ENCODE results near the gene TMEM167B. TPM values are rescaled to one million over a fixed set of nuclear protein-coding genes. Genes with fewer than 3 reads are reported as not detected.

TMEM167B gene
- total RNA-seq, 1 donor from 2014 or later: 40.3 TPM

- DNase-seq (ENCODE audit: low spot score): no peak
- Mint-ChIP-seq H3K27me3 (ENCODE audit: low read depth) (no peaks in the 10 kb centered on the region), H3K27ac (ENCODE audit: unreplicated experiment) (peak overlapping the region; percentile 97), H3K4me3 (ENCODE audit: unreplicated experiment) (peak overlapping the region; percentile 77), H3K4me1 (ENCODE audit: low read depth) (peaks cover 39% of the 10 kb centered on the region), H3K36me3 (ENCODE audit: low read depth) (peaks cover 13% of the 10 kb centered on the region), H3K9me3 (ENCODE audit: low read depth) (no peaks in the 10 kb centered on the region)
- no peak for TF ChIP-seq CTCF (IDR thresholded peaks at IDR 0.05)
These were observed 1.3 kb downstream of the TMEM167B start for GRCh38 chr1:109091839-109092193.

- Mint-ChIP-seq H3K36me3 (ENCODE audit: low read depth) (peaks cover 13% of the 10 kb centered on the region), H3K27me3 (ENCODE audit: low read depth) (no peaks in the 10 kb centered on the region), H3K27ac (ENCODE audit: unreplicated experiment) (peak overlapping the region; percentile 22), H3K4me3 (ENCODE audit: unreplicated experiment) (no peak overlapping the region), H3K4me1 (ENCODE audit: low read depth) (peaks cover 36% of the 10 kb centered on the region), H3K9me3 (ENCODE audit: low read depth) (no peaks in the 10 kb centered on the region)
- DNase-seq (ENCODE audit: low spot score): no peak
- no peak for TF ChIP-seq CTCF (IDR thresholded peaks at IDR 0.05)
These were observed 3.8 kb downstream of the TMEM167B start for GRCh38 chr1:109094377-109094803.

- Mint-ChIP-seq H3K36me3 (ENCODE audit: low read depth) (peaks cover 13% of the 10 kb centered on the region), H3K9me3 (ENCODE audit: low read depth) (no peaks in the 10 kb centered on the region), H3K4me1 (ENCODE audit: low read depth) (peaks cover 31% of the 10 kb centered on the region), H3K4me3 (ENCODE audit: unreplicated experiment) (no peak overlapping the region), H3K27me3 (ENCODE audit: low read depth) (no peaks in the 10 kb centered on the region), H3K27ac (ENCODE audit: unreplicated experiment) (peak overlapping the region; percentile 22)
- no peak for TF ChIP-seq CTCF (IDR thresholded peaks at IDR 0.05)
- no peak for DNase-seq (ENCODE audit: low spot score)
These were observed 4.3 kb downstream of the TMEM167B start for GRCh38 chr1:109094871-109095270.

GRCh38 chr1:109095631-109096030, 5.1 kb downstream of the TMEM167B start:
- no peak for DNase-seq (ENCODE audit: low spot score)

GRCh38 chr1:109096120-109096519, 5.6 kb downstream of the TMEM167B start:
- no peaks in the 10 kb centered on the region for H3K27me3 Mint-ChIP-seq (ENCODE audit: low read depth)
- peaks cover 15% of the 10 kb centered on the region for H3K36me3 Mint-ChIP-seq (ENCODE audit: low read depth)
- DNase-seq (ENCODE audit: low spot score): no peak
- no peak for TF ChIP-seq CTCF (IDR thresholded peaks at IDR 0.05)
- H3K4me1 Mint-ChIP-seq (ENCODE audit: low read depth): peaks cover 28% of the 10 kb centered on the region
- H3K9me3 Mint-ChIP-seq (ENCODE audit: low read depth): no peaks in the 10 kb centered on the region
- H3K27ac Mint-ChIP-seq (ENCODE audit: unreplicated experiment): no peak overlapping the region
- H3K4me3 Mint-ChIP-seq (ENCODE audit: unreplicated experiment): no peak overlapping the region

More at GRCh38 chr1:109095631-109096030, 5.1 kb downstream of the TMEM167B start:
- TF ChIP-seq CTCF (IDR thresholded peaks at IDR 0.05): no peak
- peaks cover 15% of the 10 kb centered on the region for H3K36me3 Mint-ChIP-seq (ENCODE audit: low read depth)
- no peaks in the 10 kb centered on the region for H3K27me3 Mint-ChIP-seq (ENCODE audit: low read depth)
- peaks cover 26% of the 10 kb centered on the region for H3K4me1 Mint-ChIP-seq (ENCODE audit: low read depth)
- H3K4me3 Mint-ChIP-seq (ENCODE audit: unreplicated experiment): no peak overlapping the region
- H3K9me3 Mint-ChIP-seq (ENCODE audit: low read depth): no peaks in the 10 kb centered on the region
- no peak overlapping the region for H3K27ac Mint-ChIP-seq (ENCODE audit: unreplicated experiment)
